Measurements from ENCODE around the gene ELFN2. TPM values are rescaled to one million over a fixed set of nuclear protein-coding genes. Genes with fewer than 3 reads are reported as not detected.

Gene ELFN2
- polyA plus RNA-seq, 2 of the 4 experiments (the other 2 are of a cell fraction) = 0.94 to 8.1 TPM

- TF ChIP-seq, protein P1, sequence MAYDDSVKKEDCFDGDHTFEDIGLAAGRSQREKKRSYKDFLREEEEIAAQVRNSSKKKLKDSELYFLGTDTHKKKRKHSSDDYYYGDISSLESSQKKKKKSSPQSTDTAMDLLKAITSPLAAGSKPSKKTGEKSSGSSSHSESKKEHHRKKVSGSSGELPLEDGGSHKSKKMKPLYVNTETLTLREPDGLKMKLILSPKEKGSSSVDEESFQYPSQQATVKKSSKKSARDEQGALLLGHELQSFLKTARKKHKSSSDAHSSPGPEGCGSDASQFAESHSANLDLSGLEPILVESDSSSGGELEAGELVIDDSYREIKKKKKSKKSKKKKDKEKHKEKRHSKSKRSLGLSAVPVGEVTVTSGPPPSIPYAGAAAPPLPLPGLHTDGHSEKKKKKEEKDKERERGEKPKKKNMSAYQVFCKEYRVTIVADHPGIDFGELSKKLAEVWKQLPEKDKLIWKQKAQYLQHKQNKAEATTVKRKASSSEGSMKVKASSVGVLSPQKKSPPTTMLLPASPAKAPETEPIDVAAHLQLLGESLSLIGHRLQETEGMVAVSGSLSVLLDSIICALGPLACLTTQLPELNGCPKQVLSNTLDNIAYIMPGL (CRISPR knock-in tag; IDR thresholded peaks at IDR 0.05; ENCODE audit: borderline replicate concordance) = no peak
- TF ChIP-seq EHF (CRISPR knock-in tag; IDR thresholded peaks at IDR 0.05) (no peak), HOXA7 (CRISPR knock-in tag; IDR thresholded peaks at IDR 0.05) (no peak), MAFK (IDR thresholded peaks at IDR 0.05; ENCODE audit: partially characterized antibody) (no peak), ELK1 (IDR thresholded peaks at IDR 0.05; ENCODE audit: low read depth, low read length) (no peak), RAD21 (conservative IDR thresholded peaks at IDR 0.05 in 1 of 2, IDR thresholded peaks at IDR 0.05 in 1 of 2) (no peak), POLR2A (IDR thresholded peaks at IDR 0.05; ENCODE audit: low read length) (no peak), CBX2 (IDR thresholded peaks at IDR 0.05; ENCODE audit: borderline replicate concordance, low read depth) (no peak), KDM5A (IDR thresholded peaks at IDR 0.05) (no peak), HOXB5 (CRISPR knock-in tag; IDR thresholded peaks at IDR 0.05) (no peak)
- TF ChIP-seq, protein P2, sequence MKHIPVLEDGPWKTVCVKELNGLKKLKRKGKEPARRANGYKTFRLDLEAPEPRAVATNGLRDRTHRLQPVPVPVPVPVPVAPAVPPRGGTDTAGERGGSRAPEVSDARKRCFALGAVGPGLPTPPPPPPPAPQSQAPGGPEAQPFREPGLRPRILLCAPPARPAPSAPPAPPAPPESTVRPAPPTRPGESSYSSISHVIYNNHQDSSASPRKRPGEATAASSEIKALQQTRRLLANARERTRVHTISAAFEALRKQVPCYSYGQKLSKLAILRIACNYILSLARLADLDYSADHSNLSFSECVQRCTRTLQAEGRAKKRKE (CRISPR knock-in tag; IDR thresholded peaks at IDR 0.05; ENCODE audit: low read depth) = no peak
Observed at GRCh38 chr22:37353839-37354238, 73.4 kb downstream of the ELFN2 start (continued).

DNA sequence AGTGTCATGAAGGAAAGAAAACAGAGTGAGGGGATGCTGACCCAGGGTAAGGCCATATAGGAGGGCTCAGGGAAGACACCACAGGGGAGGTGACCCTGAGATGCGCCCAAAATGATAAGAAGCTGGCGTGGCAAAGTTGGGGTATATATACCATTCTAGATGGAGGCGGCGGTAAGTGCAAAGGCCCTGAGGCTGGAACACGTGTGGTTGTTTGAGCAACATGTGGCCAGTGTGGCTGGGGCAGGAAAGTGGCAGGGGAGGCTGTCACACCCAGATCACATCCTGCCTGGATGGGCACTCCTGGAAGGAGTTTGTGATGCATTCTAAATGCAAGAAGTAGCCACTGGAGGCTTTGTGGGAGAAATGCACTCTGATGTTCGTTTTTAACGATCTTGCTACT, 74.8 kb downstream of the ELFN2 start:
- Histone ChIP-seq H3K27ac (no peak overlapping the region), H3K4me2 (no peak overlapping the region), H3K9me3 (no peaks in the 10 kb centered on the region), H3K4me3 (no peak overlapping the region), H3K4me1 (no peaks in the 10 kb centered on the region)
- DNase-seq (ENCODE audit: low read depth in 1 of 2, low spot score in 1 of 2) = no peak
- WGBS (ENCODE audit: missing lambda C conversion rate) = 83% methylated on average over 7 of the region's 7 CpGs
- ATAC-seq = no peak
- no peak for FAIRE-seq
- POLR2A ChIA-PET = no interaction called here
- TF ChIP-seq, protein P3, sequence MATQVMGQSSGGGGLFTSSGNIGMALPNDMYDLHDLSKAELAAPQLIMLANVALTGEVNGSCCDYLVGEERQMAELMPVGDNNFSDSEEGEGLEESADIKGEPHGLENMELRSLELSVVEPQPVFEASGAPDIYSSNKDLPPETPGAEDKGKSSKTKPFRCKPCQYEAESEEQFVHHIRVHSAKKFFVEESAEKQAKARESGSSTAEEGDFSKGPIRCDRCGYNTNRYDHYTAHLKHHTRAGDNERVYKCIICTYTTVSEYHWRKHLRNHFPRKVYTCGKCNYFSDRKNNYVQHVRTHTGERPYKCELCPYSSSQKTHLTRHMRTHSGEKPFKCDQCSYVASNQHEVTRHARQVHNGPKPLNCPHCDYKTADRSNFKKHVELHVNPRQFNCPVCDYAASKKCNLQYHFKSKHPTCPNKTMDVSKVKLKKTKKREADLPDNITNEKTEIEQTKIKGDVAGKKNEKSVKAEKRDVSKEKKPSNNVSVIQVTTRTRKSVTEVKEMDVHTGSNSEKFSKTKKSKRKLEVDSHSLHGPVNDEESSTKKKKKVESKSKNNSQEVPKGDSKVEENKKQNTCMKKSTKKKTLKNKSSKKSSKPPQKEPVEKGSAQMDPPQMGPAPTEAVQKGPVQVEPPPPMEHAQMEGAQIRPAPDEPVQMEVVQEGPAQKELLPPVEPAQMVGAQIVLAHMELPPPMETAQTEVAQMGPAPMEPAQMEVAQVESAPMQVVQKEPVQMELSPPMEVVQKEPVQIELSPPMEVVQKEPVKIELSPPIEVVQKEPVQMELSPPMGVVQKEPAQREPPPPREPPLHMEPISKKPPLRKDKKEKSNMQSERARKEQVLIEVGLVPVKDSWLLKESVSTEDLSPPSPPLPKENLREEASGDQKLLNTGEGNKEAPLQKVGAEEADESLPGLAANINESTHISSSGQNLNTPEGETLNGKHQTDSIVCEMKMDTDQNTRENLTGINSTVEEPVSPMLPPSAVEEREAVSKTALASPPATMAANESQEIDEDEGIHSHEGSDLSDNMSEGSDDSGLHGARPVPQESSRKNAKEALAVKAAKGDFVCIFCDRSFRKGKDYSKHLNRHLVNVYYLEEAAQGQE (IDR thresholded peaks at IDR 0.05) = no peak
- TF ChIP-seq SMC3 (IDR thresholded peaks at IDR 0.05) = no peak
- TF ChIP-seq, protein P4, sequence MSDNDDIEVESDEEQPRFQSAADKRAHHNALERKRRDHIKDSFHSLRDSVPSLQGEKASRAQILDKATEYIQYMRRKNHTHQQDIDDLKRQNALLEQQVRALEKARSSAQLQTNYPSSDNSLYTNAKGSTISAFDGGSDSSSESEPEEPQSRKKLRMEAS (IDR thresholded peaks at IDR 0.05) = no peak
- no peak for TF ChIP-seq RAD21 (conservative IDR thresholded peaks at IDR 0.05 in 1 of 2, IDR thresholded peaks at IDR 0.05 in 1 of 2)
- TF ChIP-seq, protein P1 (CRISPR knock-in tag; IDR thresholded peaks at IDR 0.05; ENCODE audit: borderline replicate concordance) = no peak
- no peak for TF ChIP-seq RFX5 (IDR thresholded peaks at IDR 0.05)
- TF ChIP-seq, protein P5, sequence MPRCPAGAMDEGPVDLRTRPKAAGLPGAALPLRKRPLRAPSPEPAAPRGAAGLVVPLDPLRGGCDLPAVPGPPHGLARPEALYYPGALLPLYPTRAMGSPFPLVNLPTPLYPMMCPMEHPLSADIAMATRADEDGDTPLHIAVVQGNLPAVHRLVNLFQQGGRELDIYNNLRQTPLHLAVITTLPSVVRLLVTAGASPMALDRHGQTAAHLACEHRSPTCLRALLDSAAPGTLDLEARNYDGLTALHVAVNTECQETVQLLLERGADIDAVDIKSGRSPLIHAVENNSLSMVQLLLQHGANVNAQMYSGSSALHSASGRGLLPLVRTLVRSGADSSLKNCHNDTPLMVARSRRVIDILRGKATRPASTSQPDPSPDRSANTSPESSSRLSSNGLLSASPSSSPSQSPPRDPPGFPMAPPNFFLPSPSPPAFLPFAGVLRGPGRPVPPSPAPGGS (IDR thresholded peaks at IDR 0.05) = no peak
- no peak for TF ChIP-seq ZSCAN20 (CRISPR knock-in tag; IDR thresholded peaks at IDR 0.05)
- TF ChIP-seq EHF (CRISPR knock-in tag; IDR thresholded peaks at IDR 0.05) = no peak
- TF ChIP-seq JUNB (IDR thresholded peaks at IDR 0.05) = no peak
- no peak for TF ChIP-seq CBX2 (IDR thresholded peaks at IDR 0.05; ENCODE audit: borderline replicate concordance, low read depth)
- no peak for TF ChIP-seq HOXB13 (CRISPR knock-in tag; IDR thresholded peaks at IDR 0.05; ENCODE audit: low read depth)
- no peak for TF ChIP-seq POLR2AphosphoS2 (conservative IDR thresholded peaks at IDR 0.05; ENCODE audit: low read length)
- CTCF ChIA-PET = interaction anchor here (1.4 kb wide), 1 partner anchor 76 kb away, joined by 7 read pairs; no protein-coding TSS in a partner anchor

All from A549 (cell line).